ENCODE results near the gene SLC25A46. TPM values are rescaled to one million over a fixed set of nuclear protein-coding genes. Genes with fewer than 3 reads are reported as not detected.

SLC25A46 gene
- total RNA-seq, 1 experiment from 2014 or later: 25.9 TPM

Other genes starting within 250 kb of the SLC25A46 start
- gene TMEM232, start 12.3 kb upstream of the SLC25A46 start, total RNA-seq (2021; ENCODE audit: unreplicated experiment): 1.2 TPM